DND-41 (cell line): ENCODE data around the gene AMPH.

Experiments
- ATAC-seq: fragments of 200-7000 bp; cut with Tn5 transposase; 3 replicates; pipeline ENCODE4 v1.9.1; 2021; ENCODE audit warnings: low read depth; ENCODE audit not compliant: insufficient read depth
- DNase-seq: peaks from one replicate; pipeline ENCODE4 v3.0.0-alpha.2; 2020
- H2AFZ ChIP-seq: 2 replicates; pipeline ENCODE4 v1.6.0; 2012; ENCODE audit warnings: low read depth, low read length
- H3K27ac ChIP-seq: 2 replicates; pipeline ENCODE4 v1.5.1; 2012; ENCODE audit warnings: low read length, inconsistent platforms
- H3K27me3 ChIP-seq: fragments of 200-600 bp; sonication (generic); 2 replicates; pipeline ENCODE4 v1.6.0; 2012; ENCODE audit warnings: low read length, mild to moderate bottlenecking, inconsistent platforms; ENCODE audit not compliant: insufficient read depth, poor library complexity
- H3K36me3 ChIP-seq: 2 replicates; pipeline ENCODE4 v1.5.1; 2012; ENCODE audit warnings: low read length, inconsistent platforms; ENCODE audit not compliant: insufficient read depth
- H3K4me1 ChIP-seq: 2 replicates; pipeline ENCODE4 v1.5.1; 2012; ENCODE audit warnings: mild to moderate bottlenecking, low read length; ENCODE audit not compliant: insufficient read depth
- H3K4me2 ChIP-seq: 2 replicates; pipeline ENCODE4 v1.6.0; 2012; ENCODE audit warnings: mild to moderate bottlenecking, moderate library complexity, low read length, inconsistent platforms; ENCODE audit not compliant: insufficient read depth
- H3K4me3 ChIP-seq, 2 experiments: fragments of 200-600 bp in 1 of 2; shearing (Covaris generic) in 1 of 2; 2 replicates each; pipeline ENCODE4 v1.5.1; 2012 to 2016; ENCODE audit warnings: inconsistent platforms in 2 of 2, low read length in 2 of 2, mild to moderate bottlenecking in 2 of 2, low read depth in 1 of 2, moderate library complexity in 1 of 2
- H3K79me2 ChIP-seq: 2 replicates; pipeline ENCODE4 v1.6.0; 2012; ENCODE audit warnings: low read length, inconsistent platforms; ENCODE audit not compliant: insufficient read depth
- H3K9ac ChIP-seq: 2 replicates; pipeline ENCODE4 v1.6.0; 2012; ENCODE audit warnings: low read depth, mild to moderate bottlenecking, inconsistent platforms, low read length, moderate library complexity
- H3K9me3 ChIP-seq: 2 replicates; pipeline ENCODE4 v1.5.1; 2012; ENCODE audit warnings: low read length, moderate library complexity, mild to moderate bottlenecking, inconsistent platforms; ENCODE audit not compliant: insufficient read depth, severe bottlenecking
- H4K20me1 ChIP-seq: 2 replicates; pipeline ENCODE4 v1.6.0; 2012; ENCODE audit warnings: low read length; ENCODE audit not compliant: insufficient read depth
- CTCF ChIP-seq: IDR thresholded peaks from 2 replicates; pipeline ENCODE4 v1.5.1; 2012; ENCODE audit warnings: borderline replicate concordance, low read length, moderate library complexity, mild to moderate bottlenecking; ENCODE audit not compliant: poor library complexity, severe bottlenecking; ENCODE audit errors: extremely low read depth
- EZH2 ChIP-seq: IDR thresholded peaks from 3 replicates; pipeline ENCODE4 v1.6.1; 2012; ENCODE audit warnings: borderline replicate concordance, low read depth, mild to moderate bottlenecking, moderate library complexity, low read length, inconsistent platforms; ENCODE audit not compliant: severe bottlenecking

Gene AMPH

GRCh38 chr7:38673795-38674194, 42.6 kb upstream of the AMPH start:
- ATAC-seq (no peak), DNase-seq (no peak)
- no peaks in the 10 kb centered on the region for H3K36me3 ChIP-seq
- H3K27me3 ChIP-seq, result peaks cover 11% of the 10 kb centered on the region
- H3K27ac ChIP-seq, result no peak overlapping the region
- H3K4me1 ChIP-seq, result no peaks in the 10 kb centered on the region
- no peak overlapping the region for H3K4me2 ChIP-seq
- TF ChIP-seq EZH2, result no peak
- TF ChIP-seq CTCF, result no peak
- no peaks in the 10 kb centered on the region for H3K79me2 ChIP-seq
- H4K20me1 ChIP-seq, result no peaks in the 10 kb centered on the region
- no peak overlapping the region for H2AFZ ChIP-seq
- no peaks in the 10 kb centered on the region for H3K9me3 ChIP-seq
- no peak overlapping the region for H3K9ac ChIP-seq
- no peak overlapping the region for H3K4me3 ChIP-seq

GRCh38 chr7:38671911-38672905, 41.0 kb upstream of the AMPH start:
- TF ChIP-seq CTCF (no peak), EZH2 (no peak)
- no peak for ATAC-seq

GRCh38 chr7:38669965-38670520, 38.9 kb upstream of the AMPH start:
- no peak overlapping the region for H3K4me3 ChIP-seq
- H4K20me1 ChIP-seq, result no peaks in the 10 kb centered on the region
- H3K9me3 ChIP-seq, result no peaks in the 10 kb centered on the region
- TF ChIP-seq CTCF (no peak), EZH2 (no peak)
- no peak overlapping the region for H3K9ac ChIP-seq
- no peak overlapping the region for H3K27ac ChIP-seq
- no peaks in the 10 kb centered on the region for H3K36me3 ChIP-seq
- no peak overlapping the region for H3K4me2 ChIP-seq
- peaks cover 5% of the 10 kb centered on the region for H3K27me3 ChIP-seq
- ATAC-seq (no peak), DNase-seq (no peak)
- no peaks in the 10 kb centered on the region for H3K4me1 ChIP-seq
- H2AFZ ChIP-seq, result no peak overlapping the region
- no peaks in the 10 kb centered on the region for H3K79me2 ChIP-seq

More at GRCh38 chr7:38671911-38672905, 41.0 kb upstream of the AMPH start:
- Histone ChIP-seq H3K9ac (no peak overlapping the region), H3K36me3 (no peaks in the 10 kb centered on the region), H3K9me3 (no peaks in the 10 kb centered on the region), H3K79me2 (no peaks in the 10 kb centered on the region), H3K4me2 (no peak overlapping the region), H3K4me1 (no peaks in the 10 kb centered on the region), H3K4me3 (no peak overlapping the region), H4K20me1 (no peaks in the 10 kb centered on the region), H3K27me3 (peaks cover 11% of the 10 kb centered on the region), H3K27ac (no peak overlapping the region), H2AFZ (no peak overlapping the region)
- no peak for DNase-seq
